ENCODE results near the gene VSX1.

- no peak for TF ChIP-seq TCF7L2 (IDR thresholded peaks at IDR 0.05; ENCODE audit: low read depth, low read length)
- TF ChIP-seq, protein P1, sequence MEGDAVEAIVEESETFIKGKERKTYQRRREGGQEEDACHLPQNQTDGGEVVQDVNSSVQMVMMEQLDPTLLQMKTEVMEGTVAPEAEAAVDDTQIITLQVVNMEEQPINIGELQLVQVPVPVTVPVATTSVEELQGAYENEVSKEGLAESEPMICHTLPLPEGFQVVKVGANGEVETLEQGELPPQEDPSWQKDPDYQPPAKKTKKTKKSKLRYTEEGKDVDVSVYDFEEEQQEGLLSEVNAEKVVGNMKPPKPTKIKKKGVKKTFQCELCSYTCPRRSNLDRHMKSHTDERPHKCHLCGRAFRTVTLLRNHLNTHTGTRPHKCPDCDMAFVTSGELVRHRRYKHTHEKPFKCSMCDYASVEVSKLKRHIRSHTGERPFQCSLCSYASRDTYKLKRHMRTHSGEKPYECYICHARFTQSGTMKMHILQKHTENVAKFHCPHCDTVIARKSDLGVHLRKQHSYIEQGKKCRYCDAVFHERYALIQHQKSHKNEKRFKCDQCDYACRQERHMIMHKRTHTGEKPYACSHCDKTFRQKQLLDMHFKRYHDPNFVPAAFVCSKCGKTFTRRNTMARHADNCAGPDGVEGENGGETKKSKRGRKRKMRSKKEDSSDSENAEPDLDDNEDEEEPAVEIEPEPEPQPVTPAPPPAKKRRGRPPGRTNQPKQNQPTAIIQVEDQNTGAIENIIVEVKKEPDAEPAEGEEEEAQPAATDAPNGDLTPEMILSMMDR (IDR thresholded peaks at IDR 0.05 in 2 of 3, conservative IDR thresholded peaks at IDR 0.05 in 1 of 3; ENCODE audit: insufficient read depth in 2 of 3, low read depth in 1 of 3, low read length in 3 of 3): no peak
- TF ChIP-seq, protein P2, sequence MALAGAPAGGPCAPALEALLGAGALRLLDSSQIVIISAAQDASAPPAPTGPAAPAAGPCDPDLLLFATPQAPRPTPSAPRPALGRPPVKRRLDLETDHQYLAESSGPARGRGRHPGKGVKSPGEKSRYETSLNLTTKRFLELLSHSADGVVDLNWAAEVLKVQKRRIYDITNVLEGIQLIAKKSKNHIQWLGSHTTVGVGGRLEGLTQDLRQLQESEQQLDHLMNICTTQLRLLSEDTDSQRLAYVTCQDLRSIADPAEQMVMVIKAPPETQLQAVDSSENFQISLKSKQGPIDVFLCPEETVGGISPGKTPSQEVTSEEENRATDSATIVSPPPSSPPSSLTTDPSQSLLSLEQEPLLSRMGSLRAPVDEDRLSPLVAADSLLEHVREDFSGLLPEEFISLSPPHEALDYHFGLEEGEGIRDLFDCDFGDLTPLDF (CRISPR knock-in tag; IDR thresholded peaks at IDR 0.05): no peak
Measured at GRCh38 chr20:25103526-25103925, 21.6 kb upstream of the VSX1 start.

Data from K562 (cell line).